Right atrium auricular region (tissue), 2 donors: ENCODE measurements around the gene CDK4. TPM values are rescaled to one million over a fixed set of nuclear protein-coding genes. Genes with fewer than 3 reads are reported as not detected.
A peak's percentile ranks its signal among the peaks of the same experiment; 100 is the strongest.

Experiments
- DNase-seq: peaks from one replicate; pipeline ENCODE4 v3.0.0-alpha.2; 2019; ENCODE audit warnings: low spot score
- H3K27ac ChIP-seq, 2 donors: fragments of 200-600 bp; sonication (generic); 1 replicate in 1 of 2; 2 replicates in 1 of 2; pipeline ENCODE4 v1.5.1; 2016 to 2019
- H3K27me3 ChIP-seq, 2 donors: fragments of 200-600 bp; sonication (generic); one replicate each; pipeline versions ENCODE4 v1.5.1 to v1.6.0; 2017 to 2019
- H3K36me3 ChIP-seq: fragments of 200-600 bp; sonication (generic); one replicate; pipeline ENCODE4 v1.5.1; 2016
- H3K4me1 ChIP-seq, 2 donors: fragments of 200-600 bp; sonication (generic); one replicate each; pipeline versions ENCODE4 v1.5.1 to v1.6.0; 2017 to 2019
- H3K4me3 ChIP-seq, 2 donors: fragments of 200-600 bp; sonication (generic); 1 replicate in 1 of 2; 2 replicates in 1 of 2; pipeline ENCODE4 v1.5.1; 2017 to 2019; ENCODE audit warnings: mild to moderate bottlenecking in 1 of 2, moderate library complexity in 1 of 2
- H3K9me3 ChIP-seq, 2 donors: fragments of 200-600 bp; sonication (generic); one replicate each; pipeline ENCODE4 v1.5.1; 2019
- total RNA-seq, 2 donors: library from RNA; depleted of rRNA; stranded (reverse); fragments of >200 nt; gene quantifications; one replicate each; pipeline ENCODE4 v1.1.0, GENCODE V29; 2016
- TF ChIP-seq, protein P1 (sequence below), 2 donors: fragments of 200-600 bp; sonication (generic); IDR thresholded peaks; one replicate each; pipeline ENCODE4 v1.5.1; 2019; ENCODE audit warnings: antibody characterized with exemption in 2 of 2

The CDK4 gene
- total RNA-seq, 2 donors from 2014 or later = 32.1 to 59.7 TPM

GRCh38 chr12:57762463-57762862 lies 10.4 kb upstream of the CDK4 start:
- DNase-seq = no peak
- Histone ChIP-seq H3K36me3 (peaks cover 13% of the 10 kb centered on the region), H3K4me1 (peaks cover 0 to 30% of the 10 kb centered on the region in 2 donors), H3K27ac (no peak overlapping the region), H3K4me3 (no peak overlapping the region), H3K27me3 (peaks cover 0 to 16% of the 10 kb centered on the region in 2 donors), H3K9me3 (no peaks in the 10 kb centered on the region)
- TF ChIP-seq, protein P1, sequence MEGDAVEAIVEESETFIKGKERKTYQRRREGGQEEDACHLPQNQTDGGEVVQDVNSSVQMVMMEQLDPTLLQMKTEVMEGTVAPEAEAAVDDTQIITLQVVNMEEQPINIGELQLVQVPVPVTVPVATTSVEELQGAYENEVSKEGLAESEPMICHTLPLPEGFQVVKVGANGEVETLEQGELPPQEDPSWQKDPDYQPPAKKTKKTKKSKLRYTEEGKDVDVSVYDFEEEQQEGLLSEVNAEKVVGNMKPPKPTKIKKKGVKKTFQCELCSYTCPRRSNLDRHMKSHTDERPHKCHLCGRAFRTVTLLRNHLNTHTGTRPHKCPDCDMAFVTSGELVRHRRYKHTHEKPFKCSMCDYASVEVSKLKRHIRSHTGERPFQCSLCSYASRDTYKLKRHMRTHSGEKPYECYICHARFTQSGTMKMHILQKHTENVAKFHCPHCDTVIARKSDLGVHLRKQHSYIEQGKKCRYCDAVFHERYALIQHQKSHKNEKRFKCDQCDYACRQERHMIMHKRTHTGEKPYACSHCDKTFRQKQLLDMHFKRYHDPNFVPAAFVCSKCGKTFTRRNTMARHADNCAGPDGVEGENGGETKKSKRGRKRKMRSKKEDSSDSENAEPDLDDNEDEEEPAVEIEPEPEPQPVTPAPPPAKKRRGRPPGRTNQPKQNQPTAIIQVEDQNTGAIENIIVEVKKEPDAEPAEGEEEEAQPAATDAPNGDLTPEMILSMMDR (IDR thresholded peaks at IDR 0.05) = no peak

DNA sequence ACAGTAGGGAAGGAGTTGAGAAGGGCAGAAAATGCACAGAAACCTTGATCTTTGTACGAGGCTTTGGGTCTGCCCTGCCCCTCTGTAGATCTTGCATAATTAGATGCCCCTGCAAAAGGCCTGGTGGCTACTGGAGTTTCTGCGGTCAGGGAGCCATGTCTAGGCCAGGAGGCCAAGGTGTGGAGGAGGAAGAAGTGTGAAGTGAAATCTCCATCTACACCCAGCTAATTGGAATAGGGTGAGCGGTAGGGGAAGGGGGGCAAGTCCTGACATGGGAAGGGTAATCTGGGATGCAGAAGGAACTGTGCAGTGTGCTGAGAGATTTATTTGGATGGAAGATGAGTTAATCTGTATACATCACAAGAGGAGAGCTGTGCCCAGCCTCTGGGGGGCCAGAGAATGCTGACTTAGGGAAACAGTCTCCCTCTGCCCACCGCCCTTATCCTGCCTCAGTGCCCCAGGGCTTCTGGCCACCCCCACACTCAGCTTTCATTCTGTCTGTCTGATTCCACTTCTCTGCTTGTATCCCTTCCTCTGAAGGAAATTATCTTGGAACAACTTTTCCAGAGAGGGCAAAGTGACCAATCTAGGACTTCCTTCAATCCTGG lies 9.4 kb upstream of the CDK4 start:
- peaks cover 0 to 16% of the 10 kb centered on the region in 2 donors for H3K27me3 ChIP-seq
- TF ChIP-seq, protein P1 (IDR thresholded peaks at IDR 0.05) = no peak
- no peaks in the 10 kb centered on the region for H3K9me3 ChIP-seq
- DNase-seq = no peak
- H3K36me3 ChIP-seq = peaks cover 13% of the 10 kb centered on the region
- peaks cover 0 to 26% of the 10 kb centered on the region in 2 donors for H3K4me1 ChIP-seq
- H3K4me3 ChIP-seq = no peak overlapping the region
- no peak overlapping the region for H3K27ac ChIP-seq

- Histone ChIP-seq H3K4me3 (no peak overlapping the region), H3K27ac (no peak overlapping the region), H3K4me1 (peaks cover 0 to 23% of the 10 kb centered on the region in 2 donors), H3K9me3 (no peaks in the 10 kb centered on the region), H3K27me3 (peaks cover 0 to 9% of the 10 kb centered on the region in 2 donors), H3K36me3 (peaks cover 13% of the 10 kb centered on the region)
- no peak for DNase-seq
- TF ChIP-seq, protein P1 (IDR thresholded peaks at IDR 0.05) = no peak
Measured at GRCh38 chr12:57760347-57760982, 8.4 kb upstream of the CDK4 start.

- DNase-seq = no peak
- H3K4me1 ChIP-seq = peaks cover 0 to 17% of the 10 kb centered on the region in 2 donors
- no peaks in the 10 kb centered on the region for H3K9me3 ChIP-seq
- TF ChIP-seq, protein P1 (IDR thresholded peaks at IDR 0.05) = peak in 1 of 2 donors; percentile 49
- H3K36me3 ChIP-seq = peaks cover 13% of the 10 kb centered on the region
- no peak overlapping the region for H3K4me3 ChIP-seq
- no peaks in the 10 kb centered on the region for H3K27me3 ChIP-seq
- H3K27ac ChIP-seq = no peak overlapping the region
Measured at GRCh38 chr12:57759360-57759980, 7.4 kb upstream of the CDK4 start.

- peaks cover 0 to 16% of the 10 kb centered on the region in 2 donors for H3K4me1 ChIP-seq
- H3K27me3 ChIP-seq = no peaks in the 10 kb centered on the region
- DNase-seq = no peak
- H3K9me3 ChIP-seq = no peaks in the 10 kb centered on the region
- H3K4me3 ChIP-seq = no peak overlapping the region
- TF ChIP-seq, protein P1 (IDR thresholded peaks at IDR 0.05) = no peak
- no peak overlapping the region for H3K27ac ChIP-seq
- H3K36me3 ChIP-seq = peaks cover 13% of the 10 kb centered on the region
Measured at GRCh38 chr12:57758552-57759359, 6.6 kb upstream of the CDK4 start.
